GM19463 (cell line): ENCODE measurements around the gene TIFAB.

Experiments used
- ATAC-seq: cut with Tn5 transposase; IDR thresholded peaks from one replicate; pipeline ENCODE4 v1.9.1; 2021; ENCODE audit warnings: mild to moderate bottlenecking, moderate library complexity; ENCODE audit not compliant: unreplicated experiment

The TIFAB gene

DNA sequence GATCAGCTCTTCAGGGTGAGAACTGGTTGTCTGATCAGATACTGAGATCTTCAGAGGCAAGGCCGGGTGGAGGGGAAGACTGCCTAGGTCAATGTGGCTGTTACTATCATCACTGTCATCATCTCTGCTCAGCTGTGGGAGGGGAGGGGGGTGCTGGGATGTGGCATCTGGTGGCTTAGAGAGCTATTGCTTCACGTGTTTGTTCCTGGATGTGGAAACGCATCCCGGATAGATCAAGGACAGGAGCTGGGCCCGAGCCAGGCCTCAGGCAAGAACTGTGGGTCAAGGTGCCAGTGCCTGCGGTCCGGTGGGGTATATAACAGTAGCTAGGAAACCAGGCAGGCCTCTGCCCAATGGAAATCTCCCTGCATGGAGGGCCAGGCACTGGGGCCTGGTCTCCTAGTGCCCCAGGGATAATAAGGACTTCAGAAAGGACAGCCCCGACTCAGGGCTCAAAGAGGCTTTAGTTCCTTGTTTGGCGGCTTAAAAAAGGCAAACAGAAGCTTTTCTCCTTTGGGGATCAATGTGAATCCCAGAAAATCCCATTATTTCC, 30.3 kb upstream of the TIFAB start:
- no peak for ATAC-seq

DNA sequence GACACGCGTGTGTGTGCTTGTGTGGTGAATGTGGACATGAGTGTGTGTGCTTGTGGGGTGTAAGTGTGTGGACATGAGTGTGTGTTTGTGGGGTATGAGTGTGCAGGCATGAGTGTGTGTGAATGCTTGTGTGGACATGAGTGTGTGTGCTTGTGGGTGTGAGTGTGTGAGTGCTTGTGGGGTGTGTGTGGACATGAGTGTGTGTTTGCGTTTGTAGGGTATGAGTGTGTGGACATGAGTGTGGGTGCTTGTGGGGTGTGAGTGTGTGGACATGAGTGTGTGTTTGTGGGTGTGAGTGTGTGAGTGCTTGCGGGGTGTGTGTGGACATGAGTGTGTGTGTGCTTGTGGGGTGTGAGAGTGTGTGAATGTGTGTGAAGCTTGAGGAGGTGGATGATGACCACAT, 29.8 kb upstream of the TIFAB start:
- no peak for ATAC-seq

GRCh38 chr5:135481387-135481786, 29.2 kb upstream of the TIFAB start:
- ATAC-seq, result no peak

DNA sequence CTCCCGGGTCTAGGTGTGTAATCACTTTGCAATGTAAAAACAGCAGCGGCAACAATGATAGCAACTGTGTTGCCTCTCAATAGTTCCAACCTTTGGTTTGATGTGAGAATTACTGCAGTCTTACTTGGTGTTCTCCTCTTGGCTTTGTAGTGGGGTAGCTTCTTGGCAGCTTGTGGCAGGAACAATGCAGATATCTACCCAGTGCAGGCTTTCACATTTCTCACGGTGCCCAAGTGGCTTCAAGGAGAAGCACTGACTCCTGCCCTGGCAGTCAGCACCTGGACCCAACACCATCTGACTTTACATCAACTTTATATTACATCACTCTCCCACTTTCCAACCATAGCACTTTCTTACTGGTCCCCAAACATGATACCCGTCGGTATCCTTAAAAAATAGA, 28.4 kb upstream of the TIFAB start:
- ATAC-seq, result no peak

GRCh38 chr5:135478938-135479337, 26.8 kb upstream of the TIFAB start:
- ATAC-seq, result no peak

GRCh38 chr5:135477613-135478066, 25.5 kb upstream of the TIFAB start:
- no peak for ATAC-seq

DNA sequence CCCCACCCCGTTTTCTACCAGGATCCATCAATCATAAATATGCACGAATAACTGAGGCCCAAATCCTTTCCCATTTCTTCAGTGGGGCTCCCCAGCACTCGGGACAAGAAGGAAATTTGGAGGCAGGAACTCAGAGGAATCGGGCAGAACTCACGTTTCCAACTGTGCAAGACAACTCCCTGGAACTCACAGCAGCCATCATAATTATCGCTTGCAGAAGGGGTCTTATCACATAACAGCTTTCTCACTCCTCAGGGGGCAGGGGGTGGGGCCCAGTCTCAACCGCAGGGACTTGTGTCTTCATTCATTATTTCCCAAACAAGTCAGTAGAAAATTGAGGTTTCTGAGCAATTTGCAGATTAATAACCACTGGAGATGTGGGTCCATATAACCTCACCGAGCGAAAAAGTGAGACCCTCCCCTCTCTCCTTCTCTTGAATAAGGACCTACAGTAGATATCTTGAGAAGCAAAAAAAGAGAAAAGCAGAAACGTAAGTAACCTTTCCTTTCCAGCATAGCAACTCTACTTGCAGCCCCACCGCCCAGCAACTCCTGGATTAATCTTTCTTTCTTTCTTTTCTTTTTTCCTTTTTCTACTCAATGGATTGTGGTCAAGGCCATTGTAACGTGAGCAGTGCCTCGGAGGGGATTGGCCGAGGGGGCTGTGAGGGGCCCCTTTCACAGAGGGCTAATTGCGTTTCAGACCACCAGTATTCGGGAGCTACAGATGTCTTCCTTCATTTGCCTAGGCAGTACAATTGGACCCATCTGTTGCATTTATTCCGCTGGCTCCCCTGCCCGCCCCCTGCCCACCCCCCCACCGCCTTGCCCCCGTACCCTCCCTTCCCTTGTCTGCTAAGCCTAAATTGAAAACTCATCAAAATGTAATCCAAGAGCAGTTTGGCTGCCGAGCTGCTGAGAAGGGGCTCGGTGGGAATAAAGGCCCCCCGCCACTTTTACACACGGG, 24.7 kb upstream of the TIFAB start:
- ATAC-seq, result no peak

- ATAC-seq, result no peak
Observed at GRCh38 chr5:135473956-135474670, 22.0 kb upstream of the TIFAB start.

DNA sequence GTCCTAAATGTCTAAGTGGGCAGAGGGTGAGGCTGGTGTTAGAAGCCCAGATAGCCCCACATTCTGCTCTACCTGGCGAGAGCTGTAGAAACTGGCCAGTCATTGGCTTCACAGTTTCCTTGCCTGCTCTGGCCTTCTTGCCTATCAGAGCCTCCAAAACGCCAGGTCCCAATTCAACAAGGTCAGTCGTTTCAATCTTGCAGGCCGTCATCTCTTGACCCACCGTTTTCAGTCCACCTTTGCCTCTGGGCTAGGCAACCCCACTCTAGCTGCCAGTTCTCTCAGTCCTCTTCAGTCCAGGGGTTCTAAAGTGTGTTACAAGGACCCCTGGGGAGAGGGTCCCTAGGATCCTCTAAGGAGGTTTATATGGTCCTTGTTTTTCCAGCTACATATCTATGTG, 20.0 kb upstream of the TIFAB start:
- no peak for ATAC-seq

- ATAC-seq, result no peak
Observed at GRCh38 chr5:135471726-135472125, 19.6 kb upstream of the TIFAB start.

GRCh38 chr5:135469911-135470310, 17.8 kb upstream of the TIFAB start:
- no peak for ATAC-seq

GRCh38 chr5:135468541-135468940, 16.4 kb upstream of the TIFAB start:
- no peak for ATAC-seq

GRCh38 chr5:135467871-135468485, 15.8 kb upstream of the TIFAB start:
- no peak for ATAC-seq

DNA sequence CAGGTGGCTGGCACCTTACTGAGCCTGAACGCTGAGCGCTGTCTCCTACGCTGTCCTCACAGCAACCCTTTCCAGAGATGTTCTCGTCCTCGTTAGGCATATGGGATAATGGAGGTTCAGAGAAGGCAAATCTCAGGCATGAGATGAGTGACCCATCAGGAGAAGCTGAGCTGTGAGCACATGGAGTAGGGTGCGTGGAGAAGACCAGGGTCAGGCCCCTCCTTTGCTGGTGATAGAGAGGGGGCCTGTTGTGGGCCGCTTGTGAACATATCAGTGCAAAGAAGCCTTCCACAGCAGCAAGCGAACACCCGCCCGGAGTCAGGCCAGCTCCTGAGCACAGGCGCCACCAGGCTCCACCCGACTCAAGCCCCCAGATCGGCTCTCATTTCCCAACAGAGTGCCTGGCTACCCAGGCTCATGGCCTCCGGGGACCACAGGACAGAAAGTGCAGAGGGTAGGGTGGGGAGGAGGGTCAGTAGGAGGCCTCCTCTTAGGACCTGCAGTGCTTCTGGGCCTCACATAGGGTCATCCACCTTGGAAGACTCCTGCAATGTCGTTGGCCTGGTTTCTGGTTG, 15.0 kb upstream of the TIFAB start:
- no peak for ATAC-seq

DNA sequence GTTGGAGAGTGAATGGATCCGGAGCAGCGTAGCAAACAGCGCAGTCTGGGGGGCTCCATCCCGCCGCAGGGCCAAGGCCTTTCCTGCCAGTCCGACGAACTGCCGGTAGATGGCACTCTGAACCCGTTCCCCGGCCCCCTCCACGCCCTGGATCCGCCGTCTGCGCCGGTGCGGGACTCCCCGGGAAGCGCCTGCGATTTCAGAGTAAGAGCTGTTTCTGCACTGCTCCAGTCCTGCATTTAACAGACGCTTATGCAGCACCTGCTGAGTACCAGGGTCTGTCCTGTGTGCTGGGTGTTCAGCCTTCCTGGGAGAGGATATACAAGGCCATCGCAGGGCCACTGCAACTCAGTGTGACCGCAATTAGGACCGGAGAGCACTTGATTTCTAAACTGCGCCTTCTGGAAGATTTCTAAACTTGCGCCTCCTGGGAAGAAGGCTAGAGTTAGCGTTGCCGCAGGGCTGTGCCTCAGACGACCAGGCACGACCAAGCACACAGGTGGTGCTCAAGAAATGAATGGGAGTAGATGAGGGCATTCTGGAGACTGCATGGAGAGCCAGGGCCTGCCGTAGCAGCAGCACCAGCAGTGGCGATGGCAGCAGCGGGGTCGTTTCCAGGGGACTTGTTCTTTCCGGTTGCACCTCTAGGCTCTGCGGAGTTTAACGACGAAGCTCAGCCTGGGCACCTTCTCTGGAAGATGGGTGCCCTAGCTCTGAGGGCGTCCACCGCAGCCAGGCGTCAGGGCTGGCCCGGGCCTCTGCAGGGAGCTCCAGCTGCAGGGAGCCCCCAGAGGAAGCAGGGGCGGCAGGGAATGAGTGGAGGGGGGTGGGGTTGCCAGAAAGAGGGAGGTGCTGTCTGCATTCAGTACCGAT, 14.3 kb upstream of the TIFAB start:
- ATAC-seq, result peak; percentile 72

- no peak for ATAC-seq
Observed at GRCh38 chr5:135465391-135466122, 13.4 kb upstream of the TIFAB start.

GRCh38 chr5:135462304-135462703, 10.2 kb upstream of the TIFAB start:
- peak; percentile 54 for ATAC-seq

DNA sequence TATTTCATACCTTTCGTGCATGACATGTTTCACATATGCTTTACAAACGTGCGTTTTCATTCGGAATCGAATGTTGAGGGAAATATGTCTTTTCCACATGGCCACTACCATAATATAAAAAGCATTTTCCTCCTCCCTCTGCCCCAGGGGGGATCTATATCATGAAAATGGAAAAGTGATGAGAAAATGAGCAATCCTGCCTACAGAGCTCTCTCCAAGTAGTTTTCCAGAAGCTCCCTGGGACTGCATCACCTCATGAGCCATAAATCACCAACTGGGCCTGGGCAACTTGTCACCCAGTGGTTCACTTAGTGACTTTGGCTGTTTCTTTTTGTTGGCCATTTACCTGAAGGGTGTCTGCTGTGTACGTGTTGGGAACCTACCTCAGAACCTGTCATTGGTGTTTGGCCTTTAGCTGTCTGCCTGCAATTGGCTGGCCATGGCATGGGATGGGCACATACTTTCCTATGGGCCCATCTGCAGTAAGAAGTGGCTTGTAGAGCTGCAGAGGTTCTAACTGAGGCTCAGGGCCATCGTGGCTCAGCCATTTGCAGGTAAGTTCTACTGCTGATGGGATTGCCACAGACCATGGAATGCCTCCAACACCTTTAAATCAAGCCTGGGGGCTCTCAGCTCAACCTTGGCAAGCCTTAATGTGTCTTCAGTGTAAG, 9.5 kb upstream of the TIFAB start:
- no peak for ATAC-seq
